T-helper 1 cell (primary cell): Measurements from ENCODE around the gene C16orf78.
A peak's percentile ranks its signal among the peaks of the same experiment; 100 is the strongest.

Source experiments
- DNase-seq, 5 donors: peaks; one replicate each; pipeline ENCODE4 v3.0.0-alpha.2; 2012 to 2020

Gene C16orf78

GRCh38 chr16:49436181-49436580 is 62.6 kb downstream of the C16orf78 start:
- no peak for DNase-seq

GRCh38 chr16:49437344-49437743 is 63.7 kb downstream of the C16orf78 start:
- no peak for DNase-seq

DNA sequence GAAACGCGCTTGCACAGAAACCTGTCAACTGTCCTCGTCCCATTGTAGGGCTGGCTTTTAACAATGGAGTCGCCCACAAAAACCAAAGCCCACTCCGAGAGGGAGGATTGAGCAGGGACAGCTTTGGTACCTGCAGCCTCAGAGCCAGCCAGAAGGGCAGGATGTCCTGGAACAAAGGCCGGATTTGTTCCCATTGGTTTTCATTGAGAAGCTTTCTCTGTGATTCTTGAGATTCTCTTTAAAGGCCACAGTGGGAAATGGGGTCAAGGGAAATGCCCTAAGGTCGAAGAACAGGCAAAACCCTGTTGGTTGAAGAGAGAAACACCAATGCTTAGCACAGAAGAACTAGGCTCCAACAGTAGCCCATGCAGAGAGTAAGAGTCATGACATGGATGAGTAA is 65.4 kb downstream of the C16orf78 start:
- no peak for DNase-seq

DNA sequence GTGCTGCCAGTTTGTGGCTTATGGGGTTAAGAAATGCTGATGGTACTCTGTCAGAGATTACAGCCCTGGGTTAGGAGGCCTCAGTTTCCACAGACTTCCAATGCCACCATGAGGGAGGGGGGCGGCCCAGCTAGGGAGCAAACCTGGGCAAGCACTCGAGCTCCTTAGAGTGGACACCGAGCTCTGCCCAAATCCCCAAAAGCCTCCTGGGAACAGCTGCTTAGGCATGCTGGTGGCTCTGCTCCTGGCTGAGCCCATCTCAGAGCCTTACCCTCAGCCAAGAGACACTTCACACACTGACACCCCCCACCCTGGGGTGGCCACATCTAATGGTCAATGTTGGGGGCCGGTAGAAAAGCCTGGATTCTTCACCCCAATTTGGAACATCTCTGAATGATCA is 66.1 kb downstream of the C16orf78 start:
- no peak for DNase-seq

- DNase-seq = no peak
Observed at GRCh38 chr16:49440156-49441065, 66.8 kb downstream of the C16orf78 start.

DNA sequence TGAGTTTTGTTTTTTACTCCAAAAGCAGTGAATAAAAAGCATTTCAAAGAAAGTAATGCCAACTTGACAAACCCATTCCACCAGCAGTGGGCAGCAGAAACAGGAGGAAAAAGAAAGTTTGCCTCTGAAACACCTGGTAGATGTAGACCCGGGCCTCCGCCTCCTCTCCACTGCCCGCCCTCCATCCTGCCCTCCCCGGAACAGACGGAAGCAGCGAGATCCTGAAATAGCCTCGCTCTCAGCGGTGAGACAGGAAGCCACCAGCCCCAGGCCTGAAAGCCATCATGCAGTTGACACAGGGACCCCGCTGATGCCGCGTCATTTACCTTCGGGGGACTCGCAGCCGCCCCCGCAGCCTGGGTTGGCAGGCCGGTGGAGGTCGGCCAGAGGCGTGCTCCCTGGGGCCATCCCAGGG is 67.8 kb downstream of the C16orf78 start:
- DNase-seq = peak; percentile 40 to 79 (median 51)

DNA sequence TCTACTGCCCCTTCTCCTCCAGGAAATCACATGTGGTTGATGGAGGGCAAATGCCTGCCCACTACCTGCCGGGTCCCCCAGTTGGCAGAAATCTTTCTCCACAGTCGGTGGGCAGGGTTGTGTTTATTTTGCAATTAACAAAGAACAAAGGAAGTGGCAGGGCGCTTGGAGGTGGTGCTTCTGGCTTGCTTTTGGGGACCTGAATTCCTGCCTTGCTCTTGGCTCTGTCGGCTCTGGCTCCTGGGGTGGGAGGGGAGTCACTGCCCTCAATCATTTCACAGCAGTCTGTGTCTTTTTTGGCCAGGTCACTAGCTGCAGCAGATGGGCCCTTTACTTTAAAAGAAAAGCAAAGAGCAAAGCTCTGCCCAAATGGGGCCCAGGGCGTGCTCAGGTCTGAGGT is 69.2 kb downstream of the C16orf78 start:
- DNase-seq = no peak

- no peak for DNase-seq
Observed at GRCh38 chr16:49443576-49443975, 70.0 kb downstream of the C16orf78 start.

DNA sequence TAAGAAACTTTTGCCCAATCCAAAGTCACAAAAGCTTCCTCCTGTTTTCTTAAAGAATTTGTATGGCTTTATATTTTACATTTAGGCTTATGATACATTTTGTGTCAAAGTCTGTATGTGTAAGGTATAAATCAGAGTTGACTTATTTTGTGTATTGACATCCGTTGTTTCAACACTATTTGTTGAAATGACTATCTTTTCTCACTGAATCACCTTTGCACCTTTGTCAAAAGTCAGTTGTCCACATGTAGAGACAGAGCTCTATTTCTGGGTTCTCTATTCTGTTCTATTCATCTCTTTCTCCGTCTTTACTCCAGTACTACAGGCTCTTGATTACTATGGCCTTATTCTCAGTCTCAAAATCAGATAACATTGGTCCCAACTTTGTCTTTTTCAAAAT is 73.2 kb downstream of the C16orf78 start:
- DNase-seq = no peak
